ENCODE measurements around the gene DHRS9. TPM values are rescaled to one million over a fixed set of nuclear protein-coding genes. Genes with fewer than 3 reads are reported as not detected.
"Not testable (repeated sequence)": the region's sequence is repeated elsewhere in the genome, so short reads cannot be mapped to it uniquely, and the experiment has no call there.

DHRS9 gene
- total RNA-seq, 2 donors from 2014 or later = 0.32 to 0.34 TPM

DNA sequence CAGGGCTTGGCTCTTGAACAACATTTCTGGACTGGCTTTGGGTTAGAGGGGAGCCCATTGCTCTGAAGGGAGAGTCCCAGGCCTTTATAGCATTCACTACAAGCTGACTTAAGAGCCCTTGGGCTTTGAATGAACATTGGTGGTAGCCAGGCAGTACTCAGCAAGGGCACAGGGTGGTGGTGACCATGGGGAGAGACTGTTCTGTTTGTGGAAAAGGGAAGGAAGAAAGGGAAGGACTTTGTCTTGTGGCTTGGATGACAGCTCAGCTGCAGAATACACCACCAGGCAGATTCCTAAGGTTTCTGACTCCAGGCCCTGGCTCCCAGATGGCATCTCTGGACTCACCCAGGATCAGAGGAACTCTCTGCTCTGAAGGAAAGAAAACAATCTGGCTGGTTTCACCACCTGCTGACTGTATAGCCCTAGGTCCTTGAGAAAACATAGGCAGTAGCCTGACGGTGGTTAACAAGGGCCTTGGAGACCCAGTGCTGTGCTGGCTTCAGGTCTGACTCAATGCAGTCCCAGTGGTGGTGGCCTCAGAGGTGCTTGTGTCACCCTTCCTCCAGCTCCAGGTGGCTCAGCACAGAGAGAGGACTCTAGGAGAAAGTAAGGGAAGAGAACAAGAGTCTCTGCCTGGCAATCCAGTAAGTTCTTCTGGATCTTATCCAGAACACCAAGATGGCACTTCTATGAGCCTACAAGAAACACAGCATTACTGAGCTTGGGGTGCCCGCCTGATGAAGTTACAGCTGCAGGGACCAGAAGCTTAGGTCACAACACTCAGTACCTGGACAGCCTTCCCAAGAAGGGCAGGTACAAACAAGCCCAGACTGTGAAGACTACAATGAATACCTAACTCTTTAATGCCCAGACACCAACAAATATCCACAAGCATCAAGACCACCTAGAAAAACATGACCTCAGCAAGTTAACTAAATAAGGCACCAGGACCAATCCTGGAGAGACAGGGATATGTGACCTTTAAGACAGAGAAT, 21.8 kb upstream of the DHRS9 start:
- no peaks in the 10 kb centered on the region for H3K9me3 ChIP-seq
- H3K36me3 ChIP-seq = no peaks in the 10 kb centered on the region
- no peak overlapping the region for H3K27ac ChIP-seq
- intact Hi-C loops (cut with DNase I) = no loop called here
- H3K4me1 ChIP-seq (replicated peaks) = no peaks in the 10 kb centered on the region
- TF ChIP-seq POLR2A (IDR thresholded peaks at IDR 0.05) (no peak), POLR2AphosphoS5 (IDR thresholded peaks at IDR 0.05) (no peak)
- TF ChIP-seq, protein P1, sequence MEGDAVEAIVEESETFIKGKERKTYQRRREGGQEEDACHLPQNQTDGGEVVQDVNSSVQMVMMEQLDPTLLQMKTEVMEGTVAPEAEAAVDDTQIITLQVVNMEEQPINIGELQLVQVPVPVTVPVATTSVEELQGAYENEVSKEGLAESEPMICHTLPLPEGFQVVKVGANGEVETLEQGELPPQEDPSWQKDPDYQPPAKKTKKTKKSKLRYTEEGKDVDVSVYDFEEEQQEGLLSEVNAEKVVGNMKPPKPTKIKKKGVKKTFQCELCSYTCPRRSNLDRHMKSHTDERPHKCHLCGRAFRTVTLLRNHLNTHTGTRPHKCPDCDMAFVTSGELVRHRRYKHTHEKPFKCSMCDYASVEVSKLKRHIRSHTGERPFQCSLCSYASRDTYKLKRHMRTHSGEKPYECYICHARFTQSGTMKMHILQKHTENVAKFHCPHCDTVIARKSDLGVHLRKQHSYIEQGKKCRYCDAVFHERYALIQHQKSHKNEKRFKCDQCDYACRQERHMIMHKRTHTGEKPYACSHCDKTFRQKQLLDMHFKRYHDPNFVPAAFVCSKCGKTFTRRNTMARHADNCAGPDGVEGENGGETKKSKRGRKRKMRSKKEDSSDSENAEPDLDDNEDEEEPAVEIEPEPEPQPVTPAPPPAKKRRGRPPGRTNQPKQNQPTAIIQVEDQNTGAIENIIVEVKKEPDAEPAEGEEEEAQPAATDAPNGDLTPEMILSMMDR (IDR thresholded peaks at IDR 0.05) = no peak
- 84% methylated on average over 2 of the region's 2 CpGs for WGBS
- H3K27me3 ChIP-seq (replicated peaks; ENCODE audit: insufficient read depth) = no peaks in the 10 kb centered on the region
- H3K4me3 ChIP-seq = no peak overlapping the region
- DNase-seq (ENCODE audit: low spot score) = no peak

DNA sequence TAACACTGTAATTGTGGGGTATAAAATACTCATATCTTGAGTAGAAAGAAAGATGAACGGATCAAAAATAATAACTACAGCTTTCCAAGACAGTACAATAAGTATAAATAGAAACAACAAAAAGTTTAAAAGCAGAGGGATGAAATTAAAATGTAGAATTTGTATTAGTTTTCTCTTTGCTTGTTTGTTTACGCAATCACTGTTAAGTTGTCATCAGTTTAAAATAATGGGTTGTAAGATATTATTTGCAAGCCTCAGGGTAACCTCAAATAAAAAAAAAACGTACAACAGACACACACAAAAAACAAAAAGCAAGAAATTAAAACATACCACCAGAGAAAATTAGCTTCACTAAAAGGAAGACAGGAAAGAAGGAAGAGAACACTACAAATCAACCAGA, 20.2 kb upstream of the DHRS9 start:
- intact Hi-C loops (cut with DNase I) = no loop called here
- 70% methylated on average over 3 of the region's 3 CpGs for WGBS

DNA sequence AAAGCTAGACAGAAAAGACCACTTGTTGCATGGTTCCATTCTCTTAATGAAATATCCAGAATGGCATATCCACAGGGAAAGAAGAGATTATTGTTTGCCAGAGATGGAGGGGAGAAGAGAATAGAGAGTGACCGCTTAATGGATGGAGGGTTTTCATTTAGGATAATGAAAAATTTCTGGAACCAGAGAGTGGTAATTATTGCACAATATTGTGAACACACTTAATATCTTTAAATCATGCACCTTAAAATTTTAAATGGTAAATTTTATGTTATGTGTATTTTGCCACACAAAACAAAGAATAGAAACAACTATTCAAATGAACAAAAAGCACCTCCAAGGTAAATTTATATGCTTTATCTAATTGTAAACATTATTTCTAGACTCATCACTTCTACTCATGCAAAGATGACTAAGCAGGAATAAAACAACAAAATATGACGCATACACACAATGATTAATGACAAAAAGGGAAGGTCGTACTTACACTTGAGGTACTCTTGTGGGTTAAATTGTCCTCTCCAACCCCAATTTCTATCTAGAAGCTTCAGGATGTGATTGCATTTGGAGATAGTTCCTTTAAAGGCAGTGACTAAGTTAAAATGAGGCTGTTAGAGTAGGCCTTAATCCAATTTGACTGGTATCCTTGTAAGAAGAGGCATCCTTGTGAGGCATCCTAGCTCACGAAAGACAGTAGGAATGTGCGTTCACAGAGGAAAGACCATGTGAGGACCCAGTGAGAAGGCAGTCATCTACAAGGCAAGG, 18.7 kb upstream of the DHRS9 start:
- TF ChIP-seq POLR2A (IDR thresholded peaks at IDR 0.05) = no peak
- TF ChIP-seq POLR2AphosphoS5 (IDR thresholded peaks at IDR 0.05) = no peak
- TF ChIP-seq, protein P1 (IDR thresholded peaks at IDR 0.05) = no peak
- no peaks in the 10 kb centered on the region for H3K9me3 ChIP-seq
- 88% methylated on average over 5 of the region's 5 CpGs for WGBS

More for the DNA sequence above, 20.2 kb upstream of the DHRS9 start:
- TF ChIP-seq POLR2A (IDR thresholded peaks at IDR 0.05) = no peak
- TF ChIP-seq, protein P1 (IDR thresholded peaks at IDR 0.05) = no peak
- no peak for TF ChIP-seq POLR2AphosphoS5 (IDR thresholded peaks at IDR 0.05)
- Histone ChIP-seq H3K36me3 (no peaks in the 10 kb centered on the region), H3K27ac (no peak overlapping the region), H3K27me3 (replicated peaks; ENCODE audit: insufficient read depth) (no peaks in the 10 kb centered on the region), H3K9me3 (no peaks in the 10 kb centered on the region), H3K4me1 (replicated peaks) (no peaks in the 10 kb centered on the region), H3K4me3 (no peak overlapping the region)
- DNase-seq (ENCODE audit: low spot score) = no peak

DNA sequence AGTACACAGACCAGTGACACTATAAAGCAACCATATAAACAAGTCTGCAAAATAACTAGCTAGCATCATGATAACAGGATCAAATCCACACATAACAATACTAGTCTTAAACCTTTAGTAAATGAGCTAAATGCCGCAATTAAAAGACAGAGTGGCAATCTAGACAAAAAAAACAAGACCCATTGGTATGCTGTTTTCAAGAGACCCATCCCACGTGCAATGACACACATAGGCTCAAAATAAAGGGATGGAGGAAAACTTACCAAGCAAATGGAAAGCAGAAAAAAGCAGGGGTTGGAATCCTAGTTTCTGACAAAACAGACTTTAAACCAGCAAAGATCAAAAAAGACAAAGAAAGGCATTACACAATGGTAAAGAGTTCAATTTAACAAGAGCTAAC, 14.8 kb upstream of the DHRS9 start:
- H3K4me3 ChIP-seq; H3K27ac ChIP-seq; H3K36me3 ChIP-seq; DNase-seq (ENCODE audit: low spot score); intact Hi-C loops (cut with DNase I); H3K27me3 ChIP-seq (replicated peaks; ENCODE audit: insufficient read depth); H3K4me1 ChIP-seq (replicated peaks); H3K9me3 ChIP-seq: not testable (repeated sequence)
- WGBS = 86% methylated on average over 2 of the region's 2 CpGs

More for the DNA sequence above, 18.7 kb upstream of the DHRS9 start:
- H3K36me3 ChIP-seq = no peaks in the 10 kb centered on the region
- H3K27me3 ChIP-seq (replicated peaks; ENCODE audit: insufficient read depth) = no peaks in the 10 kb centered on the region
- DNase-seq (ENCODE audit: low spot score) = no peak
- intact Hi-C loops (cut with DNase I) = no loop called here
- no peak overlapping the region for H3K27ac ChIP-seq
- no peak overlapping the region for H3K4me3 ChIP-seq
- no peaks in the 10 kb centered on the region for H3K4me1 ChIP-seq (replicated peaks)

DNA sequence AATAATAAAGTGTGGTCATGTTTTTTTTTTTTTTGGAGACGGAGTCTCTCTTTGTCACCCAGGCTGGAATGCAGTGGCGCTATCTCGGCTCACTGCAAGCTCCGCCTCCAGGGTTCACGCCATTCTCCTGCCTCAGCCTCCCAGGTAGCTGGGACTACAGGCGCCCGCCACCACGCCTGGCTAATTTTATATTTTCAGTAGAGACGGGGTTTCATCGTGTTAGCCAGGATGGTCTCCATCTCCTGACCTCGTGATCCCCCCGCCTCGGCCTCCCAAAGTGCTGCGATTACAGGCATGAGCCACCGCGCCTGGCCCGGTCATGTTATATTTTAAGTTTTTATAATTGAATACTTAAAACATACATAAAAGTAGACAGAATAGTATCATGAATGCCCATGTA, 5.2 kb upstream of the DHRS9 start:
- DNase-seq (ENCODE audit: low spot score); H3K9me3 ChIP-seq; H3K27ac ChIP-seq; H3K27me3 ChIP-seq (replicated peaks; ENCODE audit: insufficient read depth); intact Hi-C loops (cut with DNase I); H3K36me3 ChIP-seq; H3K4me3 ChIP-seq; H3K4me1 ChIP-seq (replicated peaks): not testable (repeated sequence)
- WGBS = 97% methylated on average over 17 of the region's 17 CpGs
